Transverse colon (tissue), 4 donors: Measurements from ENCODE around the gene WNK4. TPM values are rescaled to one million over a fixed set of nuclear protein-coding genes. Genes with fewer than 3 reads are reported as not detected.
A peak's percentile ranks its signal among the peaks of the same experiment; 100 is the strongest.

Experiments used
- DNase-seq: peaks from one replicate; pipeline ENCODE4 v3.0.0-alpha.2; 2019
- H3K27ac ChIP-seq, 4 donors: fragments of 200-600 bp; sonication (generic); 2 replicates each; pipeline ENCODE4 v1.5.1; 2016 to 2018; ENCODE audit warnings: inconsistent platforms in 4 of 4
- H3K27me3 ChIP-seq: fragments of 200-600 bp; sonication (generic); 2 replicates; pipeline ENCODE4 v1.5.1; 2017; ENCODE audit warnings: inconsistent platforms
- H3K36me3 ChIP-seq, 4 donors: fragments of 200-600 bp; sonication (generic); 2 replicates each; pipeline ENCODE4 v1.5.1; 2017 to 2019; ENCODE audit warnings: inconsistent platforms in 4 of 4
- H3K4me1 ChIP-seq, 4 donors: fragments of 200-600 bp; sonication (generic); 2 replicates each; pipeline ENCODE4 v1.5.1; 2017 to 2020; ENCODE audit warnings: inconsistent platforms in 4 of 4
- H3K4me3 ChIP-seq, 4 donors: fragments of 200-600 bp; sonication (generic); 1 replicate in 1 of 4; 2 replicates in 3 of 4; pipeline versions ENCODE4 v1.5.1 to v1.6.1; 2017 to 2019; ENCODE audit warnings: inconsistent platforms in 4 of 4
- H3K9me3 ChIP-seq, 2 donors: fragments of 200-600 bp; sonication (generic); 2 replicates each; pipeline ENCODE4 v1.5.1; 2017 to 2019; ENCODE audit warnings: inconsistent platforms in 2 of 2
- EP300 ChIP-seq: sonication (generic); formaldehyde crosslinking; IDR thresholded peaks from one replicate; pipeline ENCODE4 v1.6.1; 2017; ENCODE audit warnings: antibody characterized with exemption, low read depth
- POLR2A ChIP-seq: fragments of 450-650 bp; IDR thresholded peaks from one replicate; pipeline ENCODE4 v1.6.1; 2016; ENCODE audit warnings: antibody characterized with exemption, mild to moderate bottlenecking, moderate library complexity
- POLR2AphosphoS5 ChIP-seq, 3 donors: sonication (generic); formaldehyde crosslinking; IDR thresholded peaks; one replicate each; pipeline ENCODE4 v1.6.1; 2016; ENCODE audit warnings: antibody characterized with exemption in 3 of 3
- WGBS, 2 donors: methylation state at CpG; one replicate each; pipeline ENCODE4 v1.1.5; 2018; ENCODE audit warnings: low coverage in 1 of 2; 5-methylcytosine and 5-hydroxymethylcytosine counted together
- in situ Hi-C, 4 donors: fragments of 200-750 bp; cut with MboI; loops; one replicate each; pipeline versions ENCODE4 v1.15.0 to v1.15.1; 2017; ENCODE audit warnings: low sequenced_read_pairs in 3 of 4, low pct_ligation_motif_present in 1 of 4, low pct_unique_long_range_greater_than_20kb in 1 of 4
- intact Hi-C: fragments of 100-400 bp; cut with DNase I; formaldehyde crosslinking; loops from one replicate; pipeline ENCODE4 v1.15.1; 2023; ENCODE audit warnings: low total_unique reads
- total RNA-seq, 4 donors: library from RNA; depleted of rRNA; stranded (reverse); fragments of >200 nt; gene quantifications; one replicate each; pipeline ENCODE4 v1.1.0, GENCODE V29; 2016
- TF ChIP-seq, protein P1 (sequence below), 5 experiments: fragments of 200-600 bp in 3 of 5; fragments of 450-650 bp in 2 of 5; sonication (generic) in 3 of 5; IDR thresholded peaks; 1 replicate in 2 of 5; 2 replicates in 3 of 5; pipeline ENCODE4 v1.5.1; 2016 to 2017; ENCODE audit warnings: antibody characterized with exemption in 5 of 5, inconsistent platforms in 3 of 5, mild to moderate bottlenecking in 2 of 5, moderate library complexity in 1 of 5

The WNK4 gene
- total RNA-seq, 4 donors from 2014 or later: 17.9 to 87.6 (median 40.9) TPM

DNA sequence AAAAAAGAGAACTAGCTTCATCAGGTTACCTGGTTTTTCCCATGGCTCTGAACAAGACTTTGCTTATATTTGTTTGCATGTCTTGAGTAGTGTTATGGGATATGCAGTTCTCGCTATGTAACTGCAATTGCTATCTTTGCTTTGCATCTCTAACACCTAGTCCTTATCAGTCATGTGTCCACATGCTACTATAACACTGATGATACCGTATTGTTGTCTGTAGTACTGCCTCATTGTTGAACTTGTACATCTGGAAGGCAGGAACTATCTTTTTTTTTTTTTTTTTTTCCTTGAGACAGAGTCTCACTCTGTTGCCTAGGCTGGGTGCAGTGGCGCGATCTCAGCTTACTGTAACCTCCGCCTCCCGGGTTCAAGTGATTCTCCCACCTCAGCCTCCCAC, 55.3 kb downstream of the WNK4 start:
- no peak for TF ChIP-seq POLR2AphosphoS5 (IDR thresholded peaks at IDR 0.05)
- TF ChIP-seq, protein P1, sequence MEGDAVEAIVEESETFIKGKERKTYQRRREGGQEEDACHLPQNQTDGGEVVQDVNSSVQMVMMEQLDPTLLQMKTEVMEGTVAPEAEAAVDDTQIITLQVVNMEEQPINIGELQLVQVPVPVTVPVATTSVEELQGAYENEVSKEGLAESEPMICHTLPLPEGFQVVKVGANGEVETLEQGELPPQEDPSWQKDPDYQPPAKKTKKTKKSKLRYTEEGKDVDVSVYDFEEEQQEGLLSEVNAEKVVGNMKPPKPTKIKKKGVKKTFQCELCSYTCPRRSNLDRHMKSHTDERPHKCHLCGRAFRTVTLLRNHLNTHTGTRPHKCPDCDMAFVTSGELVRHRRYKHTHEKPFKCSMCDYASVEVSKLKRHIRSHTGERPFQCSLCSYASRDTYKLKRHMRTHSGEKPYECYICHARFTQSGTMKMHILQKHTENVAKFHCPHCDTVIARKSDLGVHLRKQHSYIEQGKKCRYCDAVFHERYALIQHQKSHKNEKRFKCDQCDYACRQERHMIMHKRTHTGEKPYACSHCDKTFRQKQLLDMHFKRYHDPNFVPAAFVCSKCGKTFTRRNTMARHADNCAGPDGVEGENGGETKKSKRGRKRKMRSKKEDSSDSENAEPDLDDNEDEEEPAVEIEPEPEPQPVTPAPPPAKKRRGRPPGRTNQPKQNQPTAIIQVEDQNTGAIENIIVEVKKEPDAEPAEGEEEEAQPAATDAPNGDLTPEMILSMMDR (IDR thresholded peaks at IDR 0.05): no peak
- no peak for TF ChIP-seq POLR2A
- 94 to 100% methylated on average over 5 to 6 of the region's 6 CpGs for WGBS, 2 donors
- peaks cover 0 to 18% (median 15%) of the 10 kb centered on the region in 4 donors for H3K4me1 ChIP-seq
- no peak for DNase-seq
- no peaks in the 10 kb centered on the region for H3K9me3 ChIP-seq
- intact Hi-C loops (no loop called here), in situ Hi-C loops (loop anchor here in 2 of 4 donors (25.0 kb wide), 2 partner anchors 102 to 477 kb away; no protein-coding TSS in a partner anchor)
- H3K27me3 ChIP-seq: no peaks in the 10 kb centered on the region
- H3K36me3 ChIP-seq: peaks cover 0 to 39% (median 19%) of the 10 kb centered on the region in 4 donors
- H3K4me3 ChIP-seq: no peak overlapping the region
- no peak overlapping the region for H3K27ac ChIP-seq

DNA sequence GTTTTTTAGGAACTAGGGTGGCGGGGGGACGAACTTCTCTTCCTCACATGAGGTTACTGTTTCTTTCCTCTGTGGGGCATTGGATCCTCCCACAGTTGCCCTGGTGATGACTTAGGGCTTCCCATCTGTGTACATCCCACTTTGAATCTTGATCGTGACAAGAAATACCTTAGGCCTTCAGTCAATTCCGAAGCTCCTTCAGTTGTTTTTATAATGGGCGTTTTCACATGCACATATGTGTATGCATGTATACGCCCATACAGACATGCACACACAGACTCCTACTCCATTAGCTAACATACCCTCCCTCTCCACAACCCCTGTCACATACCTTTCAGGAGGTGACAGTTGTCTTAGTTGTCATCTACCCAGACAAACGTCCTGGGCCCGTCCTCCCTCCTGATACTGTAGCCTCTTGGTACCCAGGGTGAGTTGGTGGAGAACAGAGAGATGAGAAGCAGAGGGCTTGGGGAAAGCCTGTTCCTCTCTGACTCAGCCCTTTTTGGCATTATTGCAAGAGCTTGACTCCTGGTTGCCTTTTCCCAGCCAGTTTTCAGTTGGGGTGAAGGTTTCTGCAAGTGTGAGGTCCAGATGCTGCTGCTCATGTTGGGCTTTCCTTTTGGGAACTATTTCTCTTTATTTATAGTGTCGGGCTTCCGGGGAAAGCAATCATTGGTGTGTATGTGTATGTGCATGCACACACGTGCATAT, 61.7 kb downstream of the WNK4 start:
- TF ChIP-seq, protein P1 (IDR thresholded peaks at IDR 0.05): no peak
- TF ChIP-seq POLR2A (no peak), EP300 (no peak), POLR2AphosphoS5 (IDR thresholded peaks at IDR 0.05) (no peak)
- Histone ChIP-seq H3K4me1 (peaks cover 0 to 4% (median 1%) of the 10 kb centered on the region in 4 donors), H3K27me3 (no peaks in the 10 kb centered on the region), H3K9me3 (no peaks in the 10 kb centered on the region), H3K4me3 (no peak overlapping the region), H3K27ac (no peak overlapping the region), H3K36me3 (peaks cover 0 to 40% (median 19%) of the 10 kb centered on the region in 4 donors)
- intact Hi-C loops: loop anchor here (5.0 kb wide), 1 partner anchor 95 kb away; no protein-coding TSS in a partner anchor
- no peak for DNase-seq
- in situ Hi-C loops: loop anchor here (10.0 to 25.0 kb wide), 4 partner anchors 83 to 470 kb away; no protein-coding TSS in a partner anchor
- 76 to 79% methylated on average over 6 to 11 of the region's 11 CpGs for WGBS, 2 donors

- WGBS, 2 donors: 43 to 51% methylated on average over 3 to 6 of the region's 6 CpGs
- no peak for DNase-seq
- in situ Hi-C loops (loop anchor here (10.0 to 25.0 kb wide), 4 partner anchors 81 to 469 kb away; no protein-coding TSS in a partner anchor), intact Hi-C loops (loop anchor here (5.0 kb wide), 1 partner anchor 94 kb away; no protein-coding TSS in a partner anchor)
- Histone ChIP-seq H3K4me1 (peaks cover 0 to 4% (median 1%) of the 10 kb centered on the region in 4 donors), H3K27me3 (peaks cover 1% of the 10 kb centered on the region), H3K36me3 (peaks cover 0 to 28% (median 14%) of the 10 kb centered on the region in 4 donors), H3K27ac (peak overlapping the region in 1 of 4 donors; percentile 46), H3K9me3 (no peaks in the 10 kb centered on the region), H3K4me3 (no peak overlapping the region)
- TF ChIP-seq, protein P1 (IDR thresholded peaks at IDR 0.05): peak; percentile 89 to 94 (median 92)
- TF ChIP-seq POLR2A (no peak), EP300 (no peak), POLR2AphosphoS5 (IDR thresholded peaks at IDR 0.05) (no peak)
Measured at GRCh38 chr17:42843358-42843934, 63.0 kb downstream of the WNK4 start.

GRCh38 chr17:42844271-42844670, 63.9 kb downstream of the WNK4 start, which contains the start of gene AOC2:
Gene AOC2, plus strand, starts transcription at chr17:42844580. Its CDS starts 47 bp downstream, at chr17:42844627.
- H3K4me1 ChIP-seq: peaks cover 0 to 4% (median 1%) of the 10 kb centered on the region in 4 donors
- in situ Hi-C loops: loop anchor here (10.0 to 25.0 kb wide), 4 partner anchors 81 to 468 kb away; no protein-coding TSS in a partner anchor
- peaks cover 0 to 19% (median 10%) of the 10 kb centered on the region in 4 donors for H3K36me3 ChIP-seq
- H3K27ac ChIP-seq: peak within 1 kb of the TSS in 1 of 4 donors; percentile 46
- intact Hi-C loops: loop anchor here (5.0 kb wide), 1 partner anchor 93 kb away; no protein-coding TSS in a partner anchor
- H3K4me3 ChIP-seq: no peak within 1 kb of the TSS
- 88 to 100% methylated on average over 2 to 4 of the region's 4 CpGs for WGBS, 2 donors
- H3K27me3 ChIP-seq: peaks cover 10% of the 10 kb centered on the region
- no peaks in the 10 kb centered on the region for H3K9me3 ChIP-seq
- no peak for TF ChIP-seq POLR2AphosphoS5 (IDR thresholded peaks at IDR 0.05)
- TF ChIP-seq EP300: no peak
- TF ChIP-seq, protein P1 (IDR thresholded peaks at IDR 0.05): no peak
- TF ChIP-seq POLR2A: no peak
- DNase-seq: no peak
